Activated effector memory CD4-positive, alpha-beta T cell treated with anti-CD3 and anti-CD28 coated beads, Interleukin-2, amount 50 U/mL, for 16 hours (primary cell): ENCODE measurements around the gene NRSN2.
"Not testable (repeated sequence)": the region's sequence is repeated elsewhere in the genome, so short reads cannot be mapped to it uniquely, and the experiment has no call there.

ENCODE experiments used
- DNase-seq: peaks from one replicate; pipeline ENCODE4 v3.0.0-alpha.2; 2020

The NRSN2 gene

DNA sequence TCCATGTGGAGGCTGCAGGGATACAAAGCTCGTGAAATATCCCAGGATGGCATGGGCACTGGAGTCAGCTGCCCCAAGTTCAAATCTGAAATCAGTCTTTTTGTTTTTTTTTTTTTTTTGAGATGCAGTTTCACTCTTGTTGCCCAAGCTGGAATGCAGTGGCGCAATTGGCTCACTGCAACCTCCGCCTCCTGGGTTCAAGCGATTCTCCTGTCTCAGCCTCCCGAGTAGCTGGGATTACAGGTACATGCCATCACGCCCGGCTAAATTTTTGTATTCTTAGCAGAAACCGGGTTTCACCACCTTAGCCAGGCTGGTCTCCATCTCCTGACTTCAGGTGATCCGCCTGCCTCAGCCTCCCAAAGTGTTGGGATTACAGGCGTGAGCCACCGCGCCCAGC is 30.7 kb downstream of the NRSN2 start:
- not testable (repeated sequence) for DNase-seq

DNA sequence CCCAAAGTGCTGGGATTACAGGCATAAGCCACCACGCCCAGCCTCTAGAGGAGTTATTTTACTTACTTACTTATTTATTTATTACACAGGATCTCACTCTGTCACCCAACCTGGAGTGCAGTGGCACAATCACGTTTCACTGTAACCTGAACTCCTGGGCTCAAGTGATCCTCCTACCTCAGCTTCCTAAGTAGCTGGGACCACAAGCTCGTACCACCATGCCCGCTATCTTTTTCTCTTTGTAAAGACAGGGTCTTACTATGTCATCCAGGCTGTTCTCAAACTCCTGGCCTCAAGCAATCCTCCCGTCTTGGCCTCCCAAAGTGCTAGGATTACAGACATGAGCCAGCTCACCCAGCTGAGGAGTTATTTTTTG is 32.0 kb downstream of the NRSN2 start:
- DNase-seq: no peak

DNA sequence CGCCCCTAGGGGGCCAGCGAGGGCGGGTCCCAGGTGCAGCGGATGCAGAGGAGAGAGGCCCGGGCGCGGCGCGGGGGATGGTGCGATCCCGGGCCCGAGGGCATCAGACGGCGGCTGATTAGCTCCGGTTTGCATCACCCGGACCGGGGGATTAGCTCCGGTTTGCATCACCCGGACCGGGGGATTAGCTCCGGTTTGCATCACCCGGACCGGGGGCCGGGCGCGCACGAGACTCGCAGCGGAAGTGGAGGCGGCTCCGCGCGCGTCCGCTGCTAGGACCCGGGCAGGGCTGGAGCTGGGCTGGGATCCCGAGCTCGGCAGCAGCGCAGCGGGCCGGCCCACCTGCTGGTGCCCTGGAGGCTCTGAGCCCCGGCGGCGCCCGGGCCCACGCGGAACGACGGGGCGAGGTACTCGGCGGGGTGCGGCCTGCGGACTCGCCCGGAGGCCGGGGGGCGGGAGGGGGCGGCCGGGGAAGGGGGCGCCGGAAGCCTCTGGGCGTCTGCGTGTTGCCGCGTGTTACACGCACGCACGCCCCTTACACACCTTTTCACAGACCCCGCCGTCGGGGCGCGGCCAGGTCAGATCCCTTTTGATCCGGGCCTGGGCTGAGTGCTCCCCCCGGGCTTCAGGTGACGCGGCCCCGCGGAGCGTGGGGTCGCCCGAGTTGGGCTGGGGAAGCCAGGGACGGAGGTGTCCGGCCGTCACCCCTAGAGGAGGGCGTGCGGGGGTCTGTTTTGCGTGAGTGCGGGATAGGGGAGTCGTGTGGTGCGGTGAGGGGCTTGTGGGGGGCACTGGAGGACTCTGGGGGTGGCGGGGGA is 34.1 kb downstream of the NRSN2 start:
- DNase-seq: peak; percentile 86

DNA sequence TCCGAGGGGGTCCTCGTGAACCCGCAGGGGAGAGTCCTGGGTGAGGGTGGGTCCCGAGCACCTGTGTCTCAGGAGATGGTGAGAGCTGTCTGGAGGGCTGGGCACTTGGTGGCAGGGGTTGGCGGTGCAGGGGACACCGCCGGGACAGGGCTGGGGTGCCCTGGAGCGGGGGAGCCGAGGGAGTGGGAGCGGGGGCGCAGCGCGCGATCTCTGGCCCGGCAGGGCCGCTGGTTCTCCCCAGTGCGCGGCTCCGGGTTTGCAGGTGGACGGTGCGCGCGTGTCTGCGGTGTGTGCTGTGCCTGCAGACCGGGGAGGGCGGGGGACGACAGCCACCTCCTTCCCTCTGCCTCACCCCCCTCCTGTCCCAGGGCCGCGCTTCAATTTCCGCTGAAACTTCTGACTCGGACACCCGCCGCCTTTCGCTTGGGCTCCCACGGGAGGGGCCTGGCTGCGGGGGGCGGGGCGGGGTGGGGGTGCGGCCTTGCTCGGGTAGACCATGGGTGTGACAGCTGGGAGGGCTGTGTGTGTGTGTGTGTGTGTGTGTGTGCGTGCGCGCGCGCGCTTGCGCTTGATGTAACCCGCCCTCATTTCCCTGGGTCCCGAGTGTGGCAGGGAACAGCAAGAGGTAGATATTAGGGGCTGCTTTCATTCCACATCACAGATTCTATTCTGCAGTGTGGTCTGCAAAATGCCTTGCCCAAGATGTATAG is 34.8 kb downstream of the NRSN2 start:
- DNase-seq: peak; percentile 89

- DNase-seq: no peak
These were observed 35.6 kb downstream of the NRSN2 start for GRCh38 chr20:382291-383115.

DNA sequence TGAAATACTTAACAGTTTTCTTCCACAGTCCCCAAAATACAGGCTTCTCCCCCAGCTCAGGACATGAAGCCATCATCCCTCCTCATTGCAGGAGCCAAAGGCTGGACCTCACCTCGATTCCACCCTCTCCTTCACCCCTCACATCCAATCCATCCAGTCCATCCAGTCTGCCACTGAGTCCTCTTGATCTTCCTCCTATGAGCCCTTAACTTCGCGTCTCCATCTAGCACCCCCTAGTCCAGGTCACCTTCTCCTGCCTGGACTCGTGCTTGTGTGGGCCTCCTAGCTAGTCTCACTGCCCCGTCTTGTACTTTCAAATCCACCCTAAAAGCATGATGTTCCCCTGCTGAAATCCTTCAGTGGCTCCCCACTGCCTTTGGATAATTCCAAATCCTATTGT is 37.0 kb downstream of the NRSN2 start:
- no peak for DNase-seq

GRCh38 chr20:384723-385122 is 37.8 kb downstream of the NRSN2 start:
- DNase-seq: no peak

DNA sequence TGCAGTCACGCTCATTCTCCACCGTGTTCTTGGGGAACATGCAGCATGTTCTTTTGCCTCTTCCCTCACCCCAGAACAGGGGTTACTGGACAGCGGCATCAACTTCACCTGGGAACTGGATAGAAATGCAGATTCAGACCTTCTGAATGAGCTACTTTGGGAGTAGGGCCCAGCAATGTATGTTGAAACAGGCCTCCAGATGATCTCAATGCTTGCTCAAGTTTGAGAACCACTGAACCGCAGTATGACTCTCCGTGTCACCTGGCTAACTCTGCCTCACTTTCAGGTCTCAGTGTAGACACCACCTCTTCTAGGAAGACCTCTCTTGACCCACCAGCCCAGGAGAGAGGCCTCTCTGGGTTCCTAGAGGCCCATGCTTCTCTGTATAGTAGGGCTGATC is 38.5 kb downstream of the NRSN2 start:
- no peak for DNase-seq

DNA sequence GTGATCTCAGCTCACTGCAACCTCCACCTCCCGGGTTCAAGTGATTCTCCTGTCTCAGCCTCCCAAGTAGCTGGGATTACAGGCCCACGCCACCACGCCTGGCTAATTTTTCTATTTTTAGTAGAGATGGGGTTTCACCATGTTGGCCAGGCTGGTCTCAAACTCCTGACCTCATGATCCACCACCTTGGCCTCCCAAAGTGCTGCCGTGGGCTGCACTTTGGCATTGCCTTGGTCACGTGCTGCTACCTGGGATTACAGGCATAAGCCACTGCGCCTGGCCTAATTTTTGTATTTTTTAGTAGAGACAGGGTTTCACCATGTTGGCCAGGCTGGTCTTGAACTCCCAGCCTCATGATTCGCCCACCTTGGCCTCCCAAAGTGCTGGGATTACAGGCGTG is 39.7 kb downstream of the NRSN2 start:
- not testable (repeated sequence) for DNase-seq

- no peak for DNase-seq
These were observed 40.6 kb downstream of the NRSN2 start for GRCh38 chr20:387520-387919.

DNA sequence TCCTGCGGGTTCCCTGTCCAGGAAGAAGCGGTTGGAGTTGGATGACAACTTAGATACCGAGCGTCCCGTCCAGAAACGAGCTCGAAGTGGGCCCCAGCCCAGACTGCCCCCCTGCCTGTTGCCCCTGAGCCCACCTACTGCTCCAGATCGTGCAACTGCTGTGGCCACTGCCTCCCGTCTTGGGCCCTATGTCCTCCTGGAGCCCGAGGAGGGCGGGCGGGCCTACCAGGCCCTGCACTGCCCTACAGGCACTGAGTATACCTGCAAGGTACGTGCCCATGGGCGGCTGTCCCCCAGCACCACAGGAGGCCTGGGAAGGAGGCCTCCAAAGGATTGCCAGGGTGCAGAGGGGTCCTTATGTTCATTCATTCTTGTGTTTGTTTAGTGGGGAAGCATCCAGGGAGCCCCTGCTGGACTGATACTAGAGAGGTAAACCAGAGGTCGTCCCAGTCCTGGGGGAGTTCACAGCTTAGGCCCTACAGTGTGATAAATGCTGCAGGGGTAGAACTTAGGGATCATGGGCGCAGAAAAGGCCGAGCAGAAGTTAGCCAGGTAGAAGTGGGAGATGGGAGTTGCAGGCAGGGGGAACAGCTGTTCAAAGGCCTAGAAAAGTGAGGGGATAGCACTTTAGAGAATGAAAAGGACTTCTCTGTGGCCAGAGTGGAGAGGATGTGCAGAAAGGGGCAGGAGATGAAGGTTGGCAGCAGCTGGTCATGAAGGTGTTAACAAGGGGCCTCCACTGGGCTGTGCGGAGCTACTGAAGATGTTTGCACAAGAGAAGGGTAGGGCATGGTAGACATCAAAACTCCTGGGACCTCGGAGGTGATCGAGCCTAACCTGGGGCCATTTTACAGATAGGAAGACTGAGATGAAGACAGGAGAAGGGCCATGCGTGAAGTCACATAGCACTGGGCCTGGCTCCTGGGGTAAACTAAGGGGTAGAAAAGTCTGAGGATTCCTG is 41.4 kb downstream of the NRSN2 start:
- DNase-seq: no peak

DNA sequence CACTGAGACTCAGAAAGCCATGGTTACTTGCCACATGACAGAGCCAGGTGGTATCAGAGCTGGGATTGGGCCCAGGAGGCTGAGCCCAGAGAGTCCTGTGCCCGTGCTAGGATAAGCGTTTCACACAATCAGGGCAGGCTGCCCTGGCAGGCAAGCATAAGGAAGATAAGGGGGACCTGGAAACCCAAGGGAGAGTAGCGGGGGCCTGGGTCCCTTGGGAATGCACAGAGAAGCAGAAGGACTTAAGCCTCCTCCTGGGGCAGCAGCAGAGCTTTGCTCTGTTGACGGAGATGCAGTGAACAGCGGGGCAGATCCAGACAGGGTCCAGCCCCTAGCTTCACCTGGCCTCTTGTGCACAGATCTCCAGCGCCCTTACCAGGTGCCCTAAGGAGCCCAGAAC is 42.3 kb downstream of the NRSN2 start:
- DNase-seq: no peak

GRCh38 chr20:391041-391711 is 44.3 kb downstream of the NRSN2 start:
- DNase-seq: no peak

DNA sequence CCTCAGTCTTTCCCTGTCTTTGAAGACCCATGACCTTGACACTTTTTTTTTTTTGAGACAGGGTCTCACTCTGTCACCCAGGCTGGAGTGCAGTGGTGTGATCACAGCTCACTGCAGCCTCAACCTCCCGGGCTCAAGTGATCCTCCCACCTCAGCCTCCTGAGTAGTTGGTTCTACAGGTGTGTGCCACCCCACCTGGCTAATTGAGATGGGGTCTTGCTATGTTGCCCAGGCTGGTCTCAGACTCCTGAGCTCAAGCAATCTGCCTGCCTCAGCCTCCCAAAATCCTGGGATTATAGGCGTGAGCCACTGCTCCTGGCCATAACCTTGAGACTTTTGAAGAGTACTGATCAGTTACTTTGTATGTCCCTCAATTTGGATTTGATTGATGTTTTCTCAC is 46.4 kb downstream of the NRSN2 start:
- not testable (repeated sequence) for DNase-seq

DNA sequence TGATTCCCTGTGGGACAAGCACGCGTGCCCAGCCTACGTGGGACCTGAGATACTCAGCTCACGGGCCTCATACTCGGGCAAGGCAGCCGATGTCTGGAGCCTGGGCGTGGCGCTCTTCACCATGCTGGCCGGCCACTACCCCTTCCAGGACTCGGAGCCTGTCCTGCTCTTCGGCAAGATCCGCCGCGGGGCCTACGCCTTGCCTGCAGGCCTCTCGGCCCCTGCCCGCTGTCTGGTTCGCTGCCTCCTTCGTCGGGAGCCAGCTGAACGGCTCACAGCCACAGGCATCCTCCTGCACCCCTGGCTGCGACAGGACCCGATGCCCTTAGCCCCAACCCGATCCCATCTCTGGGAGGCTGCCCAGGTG is 49.3 kb downstream of the NRSN2 start:
- no peak for DNase-seq

GRCh38 chr20:396619-397431 is 49.9 kb downstream of the NRSN2 start:
- DNase-seq: no peak

DNA sequence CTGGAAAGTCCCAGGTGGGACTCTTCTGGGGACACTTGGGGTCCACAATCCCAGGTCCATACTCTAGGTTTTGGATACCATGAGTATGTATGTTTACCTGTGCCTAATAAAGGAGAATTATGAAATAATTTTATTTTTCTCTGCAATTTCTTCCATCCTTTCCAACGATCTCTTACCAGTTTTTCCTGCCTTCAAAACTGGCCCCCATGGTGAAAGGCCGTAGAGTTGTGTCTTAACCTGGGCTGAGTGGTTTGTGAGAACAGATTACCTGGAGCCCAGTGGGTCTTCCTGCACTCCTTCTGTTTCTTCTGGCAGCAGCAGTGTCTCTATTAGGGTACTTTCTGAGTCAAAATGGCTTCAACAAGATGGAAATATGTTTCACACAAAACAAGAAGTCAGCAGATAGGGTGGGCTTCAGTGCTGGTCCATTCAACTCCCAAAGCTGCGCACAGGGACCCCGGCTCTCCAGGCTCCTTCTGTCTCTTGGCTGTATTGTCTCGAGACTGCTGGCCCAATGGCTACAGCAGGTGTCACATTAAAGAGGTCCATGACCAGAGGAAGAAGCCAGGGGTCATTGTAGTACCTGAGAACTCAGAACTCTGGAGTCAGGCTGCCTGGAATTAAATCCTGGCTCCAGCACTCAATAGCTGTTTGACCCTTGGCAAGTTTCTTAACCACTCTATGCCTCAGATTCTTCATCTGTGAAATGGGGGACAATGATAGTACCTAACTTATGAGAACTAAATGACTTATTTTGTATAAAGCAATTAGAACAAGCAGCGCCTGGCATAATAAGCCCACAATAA is 50.7 kb downstream of the NRSN2 start:
- DNase-seq: no peak

DNA sequence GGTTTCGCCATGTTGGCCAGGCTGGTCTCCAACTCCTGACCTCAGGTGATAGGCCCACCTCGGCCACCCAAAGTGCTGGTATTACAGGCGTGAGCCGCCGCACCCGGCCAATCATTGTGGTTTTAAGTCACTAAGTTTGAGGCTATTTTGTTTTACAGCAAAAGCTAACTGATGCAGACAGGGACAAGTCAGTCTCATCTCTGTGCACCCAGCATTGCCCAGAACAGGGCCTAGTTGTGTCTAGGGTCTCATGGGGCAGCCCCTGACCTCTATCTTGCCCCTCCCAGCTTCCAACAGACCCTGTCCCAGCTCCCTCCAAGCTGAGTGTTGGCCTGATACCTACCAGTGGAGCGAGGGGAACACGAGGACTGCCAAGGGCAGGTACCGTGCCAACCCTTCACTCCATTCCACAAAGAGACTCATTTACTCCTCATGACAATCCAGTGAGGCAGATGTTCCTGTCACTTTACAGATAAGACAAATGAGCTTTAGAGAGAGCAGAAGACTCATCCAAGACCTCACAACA is 52.3 kb downstream of the NRSN2 start:
- no peak for DNase-seq

DNA sequence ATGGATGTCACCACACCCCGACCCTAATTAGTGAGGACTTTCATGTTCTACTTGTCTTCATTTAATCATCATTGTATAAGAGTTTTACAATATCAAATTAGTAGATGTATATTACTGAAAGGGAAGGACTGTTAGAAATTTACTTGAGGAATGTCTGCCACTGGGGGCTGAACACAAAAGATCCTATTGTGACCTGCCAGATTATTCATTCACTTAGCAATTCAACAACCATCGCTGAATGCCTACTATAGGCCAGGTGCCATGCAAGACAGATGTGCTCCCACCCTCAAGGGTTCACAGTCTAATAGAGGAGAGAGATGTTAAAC is 53.2 kb downstream of the NRSN2 start:
- no peak for DNase-seq
